GM19324 (cell line): ENCODE results near the gene BATF.
A peak's percentile ranks its signal among the peaks of the same experiment; 100 is the strongest.

Experiments used
- ATAC-seq: cut with Tn5 transposase; IDR thresholded peaks from one replicate; pipeline ENCODE4 v1.9.1; 2021; ENCODE audit warnings: mild to moderate bottlenecking, moderate library complexity; ENCODE audit not compliant: unreplicated experiment, low FRiP score

Gene BATF

GRCh38 chr14:75499084-75499875 is 23.0 kb upstream of the BATF start:
- no peak for ATAC-seq

DNA sequence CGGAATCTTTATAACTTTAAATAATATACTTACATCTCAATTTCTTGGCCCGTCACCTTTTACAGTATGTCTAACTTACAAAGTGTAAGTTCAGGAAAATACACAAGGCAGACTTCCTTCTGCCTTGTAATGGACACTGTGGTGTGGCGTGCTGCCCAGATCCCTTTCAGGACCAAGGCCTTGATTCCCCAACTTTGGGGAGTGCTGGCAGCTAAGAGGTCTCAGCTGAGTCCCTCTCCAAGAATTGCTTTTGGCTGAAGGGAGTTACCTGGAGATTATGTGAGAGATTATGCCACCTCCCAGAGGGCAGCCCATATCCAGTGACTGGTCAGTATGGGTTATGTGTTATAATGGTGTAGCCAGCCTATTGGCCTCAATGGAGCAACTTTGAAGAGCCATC is 21.2 kb upstream of the BATF start:
- no peak for ATAC-seq

DNA sequence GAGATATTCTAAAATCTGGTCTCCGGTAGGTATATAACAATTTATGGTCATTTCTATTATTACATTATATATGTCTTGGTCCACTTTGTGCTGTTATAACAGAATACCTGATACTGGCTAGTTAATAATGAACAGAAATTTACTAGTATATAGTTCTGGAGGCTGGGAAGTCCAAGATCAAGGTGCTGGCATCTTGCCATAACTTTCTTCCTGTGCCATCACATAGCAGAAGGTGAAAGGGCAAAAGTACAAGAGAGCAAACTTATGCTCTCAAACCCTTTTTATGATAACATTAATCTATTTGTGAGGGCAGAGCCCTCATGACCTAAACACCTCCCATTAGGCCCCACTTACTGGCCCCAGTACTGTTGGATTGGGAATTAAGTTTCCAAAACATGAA is 17.9 kb upstream of the BATF start:
- ATAC-seq: no peak

GRCh38 chr14:75506930-75507329 is 15.3 kb upstream of the BATF start:
- no peak for ATAC-seq

DNA sequence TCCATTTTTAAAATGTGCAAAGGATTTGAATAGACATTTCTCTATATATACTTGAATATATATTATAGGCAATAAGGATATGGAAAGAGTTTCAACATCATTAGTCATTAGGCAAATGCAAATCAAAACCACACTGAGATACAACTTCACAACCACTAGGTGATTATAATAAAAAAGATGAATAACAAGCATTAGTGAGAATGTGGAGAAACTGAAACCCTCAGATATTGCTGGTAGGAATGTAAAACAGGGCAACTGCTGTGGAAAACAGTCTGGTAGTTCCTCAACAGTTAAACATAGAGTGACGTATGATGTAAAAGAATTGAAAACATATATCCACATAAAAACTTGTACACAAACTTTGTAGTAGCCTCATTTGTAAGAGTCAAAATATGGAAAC is 11.7 kb upstream of the BATF start:
- ATAC-seq: no peak

DNA sequence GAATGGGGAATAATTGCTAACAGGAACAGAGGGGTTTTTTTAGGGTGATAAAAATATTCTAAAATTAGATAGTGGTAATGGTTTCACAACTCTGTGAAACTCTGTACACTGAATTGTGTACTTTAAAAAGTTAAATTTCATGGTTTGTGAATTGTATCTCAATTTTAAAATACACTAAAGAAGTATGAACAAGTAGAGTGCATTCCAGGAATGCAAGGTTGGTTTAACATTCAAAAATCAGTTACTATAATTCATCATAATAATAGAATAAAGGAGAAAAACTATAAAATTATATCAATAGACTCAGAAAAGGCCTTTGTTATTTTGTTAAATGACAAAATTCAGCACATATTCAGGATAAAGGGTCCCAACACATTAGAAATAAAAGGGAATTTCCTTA is 11.1 kb upstream of the BATF start:
- no peak for ATAC-seq

DNA sequence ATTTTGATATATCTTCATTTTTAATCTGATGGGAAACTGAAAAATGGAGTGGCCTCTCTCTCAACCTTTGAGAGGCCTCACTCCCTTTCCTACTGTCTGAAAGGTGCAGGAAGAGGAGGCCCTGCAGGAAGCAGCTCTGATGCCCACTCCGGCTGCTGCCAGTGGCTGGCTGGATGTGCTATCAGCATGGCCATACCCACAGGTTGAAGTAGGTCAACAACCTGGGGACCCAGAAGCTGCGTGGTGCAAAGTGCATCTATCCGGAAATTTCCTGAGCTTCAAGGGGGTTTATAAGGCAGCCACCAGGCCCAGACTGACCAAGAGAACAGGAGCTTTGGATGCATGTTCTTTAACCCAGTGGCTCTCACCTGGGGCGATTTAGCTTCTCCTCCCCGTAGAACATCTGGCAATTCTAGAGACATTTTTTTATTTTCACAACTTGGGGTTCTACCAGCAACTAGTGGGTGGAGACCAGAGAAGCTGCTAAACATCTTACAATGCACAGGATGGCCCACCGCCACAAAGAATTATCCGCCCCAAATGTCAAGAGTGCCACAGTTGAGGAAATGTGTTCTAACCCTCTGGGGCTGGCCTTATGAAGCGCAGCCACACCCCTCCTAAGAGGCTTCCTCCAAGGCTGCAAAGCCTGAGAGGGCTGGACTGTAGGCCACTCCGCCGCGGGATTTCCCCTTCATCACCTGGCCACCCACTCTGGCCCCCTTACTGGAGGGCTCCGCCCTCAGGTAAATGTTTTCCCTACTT is 8.2 kb upstream of the BATF start:
- no peak for ATAC-seq

- peak; percentile 65 for ATAC-seq
Measured at GRCh38 chr14:75514673-75515628, 7.3 kb upstream of the BATF start.

DNA sequence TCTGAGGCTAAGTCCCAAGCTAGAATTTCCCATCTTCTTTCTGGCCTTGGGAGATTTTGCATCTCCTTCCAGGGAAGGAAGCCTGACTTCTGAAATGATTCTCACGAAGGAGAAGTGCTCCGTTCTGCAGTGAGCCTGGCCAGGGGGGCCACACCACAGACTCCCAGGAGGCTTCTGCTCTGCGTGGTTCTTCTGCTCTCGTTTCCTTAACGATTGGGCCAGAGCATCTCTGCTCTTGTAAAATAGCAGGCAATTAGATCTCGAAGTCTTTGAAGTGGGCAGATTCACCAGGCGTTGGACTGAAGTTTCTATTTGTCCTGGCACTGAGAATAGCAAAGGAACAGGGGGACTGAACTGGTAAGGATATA is 6.7 kb upstream of the BATF start:
- ATAC-seq: peak; percentile 37

DNA sequence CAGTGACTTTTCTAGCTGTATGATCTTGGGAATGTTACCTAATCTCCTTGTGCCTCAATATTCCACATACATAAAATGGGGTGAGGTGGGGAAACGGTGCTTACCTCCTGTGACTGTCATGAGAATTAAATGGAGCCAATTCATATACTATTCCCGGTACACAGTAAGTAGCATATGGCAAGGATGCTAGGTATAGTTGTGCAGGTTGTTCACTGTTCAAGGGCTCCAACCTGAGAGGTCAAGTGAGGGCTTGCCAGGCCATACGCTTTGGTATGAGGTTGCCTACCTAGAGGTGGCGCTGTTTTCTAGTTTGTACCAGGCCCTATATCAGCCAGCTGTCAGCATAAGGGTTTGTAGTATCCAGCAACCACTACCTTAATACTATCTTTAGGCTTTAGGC is 3.6 kb upstream of the BATF start:
- no peak for ATAC-seq

GRCh38 chr14:75519394-75519793 is 2.9 kb upstream of the BATF start:
- no peak for ATAC-seq

- ATAC-seq: no peak
Measured at GRCh38 chr14:75519826-75520728, 2.2 kb upstream of the BATF start.

DNA sequence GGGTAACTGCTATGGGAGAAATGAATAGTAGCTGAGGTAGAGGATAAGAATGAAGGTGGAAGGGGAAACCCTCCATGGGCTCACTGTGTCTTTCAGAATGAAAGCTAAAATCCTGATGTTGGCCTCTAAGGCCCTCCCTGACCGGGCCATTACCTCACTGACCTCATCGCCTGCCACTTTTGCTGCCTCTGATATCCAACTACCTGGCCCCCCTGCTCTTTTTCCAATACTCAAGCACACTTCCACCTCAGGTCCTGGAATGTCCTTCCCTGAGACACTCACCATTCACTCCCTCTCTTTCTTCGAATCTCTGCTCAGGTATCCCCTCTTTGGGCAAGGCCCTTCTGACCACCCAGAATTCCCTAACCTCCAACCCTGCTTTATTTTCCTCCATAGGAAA is 1.4 kb upstream of the BATF start:
- no peak for ATAC-seq

DNA sequence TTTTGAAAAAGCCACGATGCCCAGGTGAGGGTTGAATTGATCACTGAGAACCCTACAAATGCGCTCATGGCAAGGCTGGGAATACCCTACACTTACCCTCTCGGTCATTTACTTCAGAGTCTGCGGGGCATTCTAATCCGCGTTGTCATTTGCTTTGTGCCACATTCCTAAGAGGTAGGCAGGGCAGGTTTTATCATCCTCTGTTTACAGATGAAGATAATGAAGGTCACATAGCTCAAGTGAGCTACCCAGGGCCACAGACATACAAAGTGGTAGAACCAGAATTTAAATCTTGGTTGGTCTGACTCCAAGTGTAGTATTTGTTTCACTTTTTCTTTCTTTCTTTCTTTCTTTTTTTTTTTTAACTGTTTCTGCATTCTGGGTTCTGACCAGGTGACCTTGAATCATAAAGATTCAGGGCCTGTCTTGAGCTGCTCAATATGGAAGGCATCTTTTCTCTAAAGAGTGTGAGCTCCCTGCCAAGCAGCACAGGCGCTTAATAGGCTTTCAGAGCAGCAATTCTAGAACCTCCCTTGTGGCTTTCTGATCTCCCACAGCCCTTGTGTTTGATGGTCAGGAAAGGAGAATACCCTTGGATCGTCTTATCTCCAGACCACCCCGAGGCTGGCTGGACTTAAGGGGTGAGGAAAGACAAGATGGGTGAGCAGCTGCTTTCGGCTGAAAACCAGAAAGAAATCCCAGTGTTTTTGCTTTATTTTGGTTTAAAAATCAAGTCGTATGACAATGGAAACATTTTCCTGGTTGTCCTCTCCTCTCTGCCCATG is 662 bp upstream of the BATF start:
- peak; percentile 10 for ATAC-seq

- no peak for ATAC-seq
Measured at GRCh38 chr14:75522983-75523318, 682 bp downstream of the BATF start.

DNA sequence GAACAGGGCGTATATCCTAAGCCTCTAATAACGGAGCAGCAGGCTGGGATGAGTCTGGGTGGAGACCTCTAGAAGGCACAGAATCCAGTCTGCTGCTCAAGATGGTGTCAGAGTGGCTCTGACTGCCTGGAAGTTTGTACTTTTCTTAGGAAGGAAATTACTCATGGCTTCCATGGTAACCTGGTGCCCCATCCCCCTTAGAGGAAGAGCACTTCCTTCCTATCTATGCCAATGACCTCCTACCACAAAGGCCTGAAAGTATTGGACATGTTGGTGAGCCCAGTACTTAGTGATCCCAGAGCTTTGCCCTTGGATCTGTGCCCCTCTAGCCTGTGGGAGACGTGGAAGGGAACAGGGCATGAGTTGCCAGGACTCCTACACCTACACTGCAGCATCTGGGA is 1.5 kb downstream of the BATF start:
- ATAC-seq: no peak

DNA sequence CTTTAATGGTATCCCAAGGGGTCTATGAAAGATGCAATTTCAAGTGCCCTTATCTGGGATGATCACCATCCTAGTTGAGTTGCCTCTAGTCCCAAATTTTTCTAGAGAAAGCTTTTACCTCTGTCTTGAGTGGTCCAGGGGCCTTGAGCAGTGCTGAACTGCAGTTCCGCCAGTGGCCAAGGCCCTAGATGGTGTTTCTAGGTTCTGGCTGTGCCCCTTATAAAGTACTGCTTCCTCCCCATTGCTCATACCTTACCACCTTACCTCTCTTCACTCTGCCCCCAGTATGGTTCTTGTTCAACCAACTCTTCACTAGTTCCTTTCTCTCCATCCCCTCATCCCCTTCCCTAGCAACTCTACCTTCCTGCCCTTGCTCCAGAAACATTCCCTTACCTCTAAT is 3.7 kb downstream of the BATF start:
- ATAC-seq: no peak

GRCh38 chr14:75527449-75528163 is 5.3 kb downstream of the BATF start:
- ATAC-seq: no peak

DNA sequence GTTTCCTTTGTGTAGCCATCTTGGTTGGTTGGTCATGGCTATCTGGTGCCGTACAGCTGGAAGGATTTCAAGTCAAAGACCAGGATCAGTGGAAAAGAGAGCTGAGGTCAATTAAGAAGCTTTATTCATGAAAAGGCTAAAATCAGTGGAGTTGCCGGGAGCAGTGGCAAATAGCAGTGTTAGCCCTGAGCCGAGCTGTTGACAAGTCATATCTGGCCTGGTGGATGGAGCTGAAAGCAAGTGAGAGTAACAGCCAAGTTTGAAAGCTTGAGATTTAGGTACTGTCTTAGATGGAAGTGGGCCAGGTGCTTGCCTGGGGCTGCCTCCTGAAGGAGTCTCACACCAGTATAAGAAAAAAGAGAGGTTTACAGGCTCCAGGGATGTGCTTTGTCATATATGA is 9.0 kb downstream of the BATF start:
- no peak for ATAC-seq
